GM12878 (cell line): ENCODE results near the gene SRC.

Experiments used
- EZH2 ChIP-seq: IDR thresholded peaks from 2 replicates; pipeline ENCODE4 v1.6.1; 2012; ENCODE audit warnings: low read depth, mild to moderate bottlenecking, control low read depth, inconsistent platforms, low read length, borderline replicate concordance; ENCODE audit not compliant: control insufficient read depth
- PBX3 ChIP-seq: IDR thresholded peaks from 2 replicates; pipeline ENCODE4 v1.6.1; 2011; ENCODE audit warnings: mild to moderate bottlenecking, low read depth, low read length, moderate library complexity; ENCODE audit not compliant: insufficient replicate concordance
- ZNF384 ChIP-seq: IDR thresholded peaks from 2 replicates; pipeline ENCODE4 v1.6.1; 2012; ENCODE audit warnings: low read depth, mild to moderate bottlenecking, low read length, improper control_type of control experiment, borderline replicate concordance

GRCh38 chr20:37298190-37298939, 47.6 kb upstream of the SRC start:
- TF ChIP-seq ZNF384 (no peak), EZH2 (no peak), PBX3 (no peak)
